ENCODE results near the gene OR52H1.

- TF ChIP-seq POLR2A (IDR thresholded peaks at IDR 0.05), result no peak
- no peak for TF ChIP-seq CTCF (IDR thresholded peaks at IDR 0.05)
Measured at GRCh38 chr11:5531053-5531831, 17.1 kb downstream of the OR52H1 start.

All from breast epithelium (tissue), 3 donors.